Posterior vena cava (tissue), 2 donors: ENCODE measurements around the gene NAV2. TPM values are rescaled to one million over a fixed set of nuclear protein-coding genes. Genes with fewer than 3 reads are reported as not detected.
"Not testable (repeated sequence)": the region's sequence is repeated elsewhere in the genome, so short reads cannot be mapped to it uniquely, and the experiment has no call there.

Experiments
- DNase-seq: peaks from one replicate; pipeline ENCODE4 v3.0.0-alpha.2; 2020; ENCODE audit warnings: low spot score
- intact Hi-C, 2 donors: fragments of 100-400 bp; cut with DNase I; formaldehyde crosslinking; loops; one replicate each; pipeline versions ENCODE4 v1.14.1 to v1.14.2; 2022 to 2023
- total RNA-seq, 2 donors: library from RNA; stranded (reverse); fragmentation: NEBNext Ultra II Directional; extraction: Animal tissue kit (Norgen Biotek cat#: 25700); gene quantifications; one replicate each; pipeline ENCODE4 v1.2.1, GENCODE V29; 2021
- donor health status: DM: yes; HTN: yes; CAD: no.
- donor health status: DM: yes; HTN: yes; CAD: no.

NAV2 gene
- total RNA-seq, 2 donors from 2014 or later, result 69.2 to 108 TPM

DNA sequence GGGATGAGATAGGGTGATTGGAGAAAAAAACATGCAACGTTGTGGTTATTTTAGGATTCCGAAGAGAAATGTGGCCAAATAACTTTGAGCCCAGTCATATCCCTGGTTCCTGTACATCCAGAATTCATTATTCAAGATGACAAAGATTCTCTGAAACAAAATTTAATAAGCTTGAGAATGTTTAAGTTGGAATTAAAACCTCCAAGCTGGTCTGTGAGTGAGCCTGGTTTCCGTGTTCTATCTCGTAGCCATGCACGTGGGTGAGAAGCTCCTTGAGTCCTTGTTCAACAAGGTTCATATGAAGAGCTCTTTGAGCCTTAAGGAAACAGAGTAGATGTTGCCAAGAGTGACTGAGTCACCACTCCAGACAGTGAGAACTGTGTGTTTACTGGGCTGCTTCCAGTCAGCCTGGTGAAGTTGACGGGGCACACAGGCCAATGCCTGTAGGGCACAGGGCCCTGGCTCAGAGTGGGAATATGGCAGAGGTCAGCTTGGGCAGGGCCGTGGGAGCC lies 206.5 kb downstream of the NAV2 start:
- intact Hi-C loops, result no loop called here
- peak; percentile 81 for DNase-seq

GRCh38 chr11:19920982-19921381 lies 208.3 kb downstream of the NAV2 start:
- DNase-seq, result no peak
- intact Hi-C loops, result no loop called here

DNA sequence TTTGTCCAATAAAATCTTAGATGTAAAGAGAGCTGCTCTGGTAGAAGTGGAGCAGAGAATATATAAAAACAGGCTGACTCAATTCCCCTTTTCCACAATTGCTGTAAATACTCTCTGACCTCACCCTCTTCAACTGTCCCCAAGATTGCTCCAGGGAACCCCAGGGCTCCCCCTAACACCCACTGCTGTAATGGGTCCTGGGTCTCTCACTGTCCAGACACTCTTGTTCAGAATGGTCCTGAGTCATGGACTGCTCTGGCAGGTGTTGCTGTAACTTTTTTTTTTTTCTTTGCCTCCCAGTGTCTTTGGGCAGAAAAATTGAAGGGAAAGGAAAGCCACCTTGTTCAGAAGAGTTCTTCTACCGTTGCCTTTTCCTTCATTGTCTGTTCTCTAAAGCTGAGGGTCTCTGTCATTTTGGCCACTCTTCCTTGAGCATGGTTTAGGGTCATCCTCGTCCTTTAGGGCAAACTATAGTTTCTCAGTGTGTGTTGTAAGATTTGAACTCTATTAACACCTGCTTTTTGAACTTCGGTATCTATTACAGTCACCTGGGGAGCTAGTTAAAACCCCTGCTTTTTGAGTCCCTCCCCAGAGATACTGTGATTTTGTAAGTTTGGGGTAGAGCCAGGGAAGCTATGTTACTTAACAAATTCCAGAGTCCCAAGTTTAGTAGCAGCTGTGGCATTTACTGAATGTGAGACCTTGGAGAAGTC lies 209.5 kb downstream of the NAV2 start:
- intact Hi-C loops, result no loop called here
- DNase-seq, result no peak

GRCh38 chr11:19922689-19923035 lies 210.0 kb downstream of the NAV2 start:
- intact Hi-C loops, result no loop called here
- no peak for DNase-seq

DNA sequence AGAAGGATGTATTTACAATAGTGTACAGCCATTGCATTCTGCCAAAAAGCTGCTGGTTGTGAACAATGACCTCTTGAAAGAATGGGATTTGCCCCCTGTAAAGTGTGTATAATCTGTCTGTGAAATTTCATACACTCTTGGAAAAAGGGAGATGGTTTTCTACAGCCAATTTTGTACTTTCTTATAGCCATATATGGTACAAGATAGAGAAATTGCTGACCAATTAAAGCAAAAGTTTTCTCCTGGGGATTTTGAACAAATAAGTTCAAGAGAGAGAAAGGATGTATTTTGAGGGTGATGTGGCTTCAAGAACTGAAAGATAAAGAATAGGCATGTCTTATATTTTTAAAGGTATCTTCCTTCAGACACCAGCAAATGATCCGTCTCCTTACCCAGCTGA lies 211.0 kb downstream of the NAV2 start:
- no peak for DNase-seq
- intact Hi-C loops, result no loop called here

DNA sequence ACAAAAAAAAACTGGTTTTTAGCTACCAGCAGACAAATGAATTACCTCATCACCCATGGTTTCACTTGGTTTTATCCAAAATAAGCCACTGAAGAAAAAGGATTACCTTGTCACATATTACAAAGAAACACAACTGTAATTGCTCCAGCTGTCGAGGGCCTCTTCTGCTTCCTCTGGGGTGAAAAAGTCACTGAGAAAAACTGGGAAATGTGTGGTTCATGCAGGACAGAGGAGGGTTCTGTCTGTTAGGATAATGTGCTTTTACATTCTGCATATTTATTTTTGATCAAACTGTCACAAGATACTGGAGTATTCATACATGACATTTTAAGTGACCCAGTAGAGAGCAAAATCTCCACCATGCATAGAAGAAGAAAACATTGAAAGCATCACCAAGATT lies 211.7 kb downstream of the NAV2 start:
- intact Hi-C loops, result no loop called here

DNA sequence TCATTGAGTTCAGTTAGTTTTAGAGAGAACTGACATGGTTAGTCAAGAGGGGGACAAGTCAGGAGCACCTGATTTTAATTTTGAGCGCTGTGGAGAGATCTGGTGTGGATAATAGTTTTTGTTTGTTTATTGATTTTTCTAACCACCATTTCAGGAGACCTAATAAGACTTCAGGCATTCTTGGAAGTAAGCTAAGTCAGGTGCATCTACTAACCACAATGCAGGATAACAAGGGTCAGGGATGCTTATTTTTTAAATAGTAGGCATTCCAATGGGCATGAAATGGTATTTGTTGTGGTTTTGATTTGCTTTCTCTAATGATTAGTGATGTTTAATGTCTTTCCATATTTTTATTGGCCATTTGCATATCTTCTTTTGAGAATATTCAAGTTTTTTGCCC lies 212.1 kb downstream of the NAV2 start:
- intact Hi-C loops, result no loop called here
- DNase-seq, result no peak

More for the DNA sequence above, 211.7 kb downstream of the NAV2 start:
- DNase-seq, result no peak

DNA sequence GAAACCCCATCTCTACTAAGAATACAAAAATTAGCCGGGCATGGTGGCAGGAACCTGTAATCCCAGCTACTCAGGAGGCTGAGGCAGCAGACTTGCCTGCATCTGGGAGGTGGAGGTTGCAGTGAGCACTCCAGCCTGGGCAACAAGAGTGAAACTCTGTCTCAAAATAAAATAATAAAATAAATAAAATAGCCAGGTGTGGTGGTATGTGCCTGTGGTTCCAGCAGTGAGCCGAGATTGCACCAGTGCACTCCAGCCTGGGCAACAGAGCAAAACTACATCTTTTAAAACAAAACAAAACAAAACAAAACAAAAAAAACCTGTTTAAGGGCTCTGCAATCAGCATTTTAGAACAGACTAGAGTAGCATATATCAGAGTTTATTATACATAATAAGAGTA lies 214.8 kb downstream of the NAV2 start:
- intact Hi-C loops, DNase-seq: not testable (repeated sequence)

DNA sequence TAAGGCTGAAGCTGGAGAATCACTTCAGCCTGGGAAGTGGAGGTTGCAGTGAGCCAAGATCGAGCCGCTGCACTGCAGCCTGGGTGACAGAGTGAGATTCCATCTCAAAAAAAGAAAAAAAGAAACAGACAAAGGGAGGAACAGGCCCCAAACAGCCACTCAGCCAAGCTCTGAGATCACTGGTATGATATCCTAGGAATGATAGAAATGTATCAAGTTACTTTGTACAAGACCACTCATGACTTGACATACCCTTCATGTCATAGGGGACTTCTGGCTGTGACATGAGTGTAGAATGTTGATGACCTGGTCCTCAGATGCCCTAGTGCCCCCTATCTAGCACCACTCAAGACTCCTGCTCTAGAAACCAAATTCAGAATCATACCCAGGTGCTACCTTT lies 216.5 kb downstream of the NAV2 start:
- no peak for DNase-seq
- intact Hi-C loops, result no loop called here

GRCh38 chr11:19929655-19930054 lies 217.0 kb downstream of the NAV2 start:
- intact Hi-C loops, result no loop called here
- DNase-seq, result no peak

DNA sequence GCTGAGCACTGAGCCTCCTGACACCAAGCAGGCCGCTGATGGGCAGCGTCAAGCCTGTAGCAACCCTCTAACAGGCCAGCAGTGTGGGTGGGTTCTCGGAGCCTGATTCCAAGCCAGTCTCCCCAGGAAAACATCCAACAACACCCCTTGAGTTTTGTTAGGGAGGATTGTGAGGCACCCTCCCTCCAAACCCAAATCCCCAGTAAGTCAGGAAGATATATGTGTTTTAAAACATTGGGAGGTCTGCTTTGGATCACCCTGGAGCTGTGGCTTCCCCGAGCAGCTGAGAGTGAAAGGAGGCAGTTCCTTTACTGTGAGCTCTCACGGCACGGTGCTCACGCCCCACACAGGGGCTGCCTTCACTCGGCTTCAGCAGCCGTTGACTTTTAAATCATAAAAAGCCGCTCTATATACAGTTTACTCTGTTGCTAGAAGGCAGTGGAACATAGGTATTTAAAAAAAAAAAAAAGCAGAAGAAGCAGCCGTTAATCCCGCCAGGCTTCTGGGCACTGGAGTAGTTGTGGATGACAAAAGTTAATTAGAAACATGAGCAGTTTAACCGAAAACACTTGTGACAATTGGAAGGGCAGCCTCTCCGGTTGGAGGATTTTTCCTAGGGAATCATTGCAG lies 218.6 kb downstream of the NAV2 start:
- no peak for DNase-seq
- intact Hi-C loops, result no loop called here

GRCh38 chr11:19931771-19932369 lies 219.2 kb downstream of the NAV2 start:
- DNase-seq, result no peak
- intact Hi-C loops, result no loop called here

DNA sequence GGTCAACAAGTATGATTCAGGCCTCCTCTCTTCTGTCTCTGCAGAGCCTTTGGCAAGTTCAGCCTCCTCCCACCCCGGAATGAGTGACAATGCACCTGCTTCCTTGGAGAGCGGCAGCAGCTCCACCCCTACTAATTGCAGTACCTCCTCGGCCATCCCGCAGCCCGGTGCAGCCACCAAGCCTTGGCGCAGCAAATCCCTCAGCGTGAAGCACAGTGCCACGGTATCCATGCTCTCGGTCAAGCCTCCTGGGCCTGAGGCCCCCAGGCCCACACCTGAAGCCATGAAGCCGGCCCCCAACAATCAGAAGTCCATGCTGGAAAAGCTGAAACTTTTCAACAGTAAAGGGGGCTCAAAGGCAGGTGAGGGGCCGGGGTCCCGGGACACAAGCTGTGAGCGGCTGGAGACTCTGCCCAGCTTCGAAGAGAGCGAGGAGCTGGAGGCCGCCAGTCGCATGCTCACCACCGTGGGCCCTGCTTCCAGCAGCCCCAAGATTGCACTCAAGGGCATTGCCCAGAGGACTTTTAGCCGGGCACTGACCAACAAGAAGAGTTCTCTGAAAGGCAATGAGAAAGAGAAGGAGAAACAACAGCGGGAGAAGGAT lies 220.6 kb downstream of the NAV2 start:
- intact Hi-C loops, result no loop called here
- no peak for DNase-seq

DNA sequence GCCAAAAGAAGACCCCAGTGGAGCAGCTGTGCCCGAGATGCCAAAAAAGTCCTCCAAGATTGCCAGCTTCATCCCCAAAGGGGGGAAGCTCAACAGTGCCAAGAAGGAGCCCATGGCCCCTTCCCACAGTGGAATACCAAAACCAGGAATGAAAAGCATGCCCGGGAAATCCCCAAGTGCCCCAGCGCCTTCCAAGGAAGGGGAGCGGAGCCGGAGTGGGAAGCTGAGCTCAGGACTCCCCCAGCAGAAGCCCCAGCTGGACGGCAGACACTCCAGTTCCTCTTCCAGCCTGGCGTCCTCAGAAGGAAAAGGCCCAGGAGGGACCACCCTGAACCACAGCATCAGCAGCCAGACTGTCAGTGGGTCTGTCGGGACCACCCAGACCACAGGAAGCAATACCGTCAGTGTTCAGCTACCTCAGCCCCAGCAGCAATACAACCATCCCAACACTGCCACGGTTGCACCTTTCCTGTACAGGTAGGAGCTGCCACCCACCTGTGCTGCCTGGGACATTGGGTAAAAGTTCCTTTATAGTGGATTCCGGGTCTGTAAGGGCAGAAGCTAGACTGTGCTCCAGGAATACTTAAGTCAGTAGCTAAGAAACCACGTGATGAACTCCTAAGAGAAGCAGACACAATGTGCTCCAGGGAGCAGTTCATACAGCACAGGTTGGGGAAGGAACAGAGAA lies 221.3 kb downstream of the NAV2 start:
- no peak for DNase-seq
- intact Hi-C loops, result no loop called here

GRCh38 chr11:19934828-19935259 lies 222.2 kb downstream of the NAV2 start:
- peak; percentile 83 for DNase-seq
- intact Hi-C loops, result no loop called here

DNA sequence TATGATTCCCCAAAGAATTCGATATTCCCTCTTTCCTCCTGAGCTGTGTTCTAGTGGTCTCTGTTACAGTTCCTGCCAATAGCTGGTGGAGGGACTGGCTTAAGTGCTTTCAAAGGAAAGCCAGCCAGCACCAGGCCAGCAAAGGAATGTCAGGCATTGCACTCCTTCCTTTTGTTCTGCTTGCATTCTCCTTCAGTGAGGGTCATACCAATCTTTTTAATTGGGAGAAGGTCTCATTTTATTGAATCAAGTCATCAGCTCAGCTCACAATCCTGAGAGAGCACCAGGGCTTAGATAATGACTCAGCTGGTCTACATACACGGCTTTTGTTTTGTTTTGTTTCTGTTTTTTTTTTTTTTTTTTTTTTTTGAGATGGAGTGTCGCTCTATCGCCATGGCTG lies 222.9 kb downstream of the NAV2 start:
- intact Hi-C loops, result no loop called here
- no peak for DNase-seq

GRCh38 chr11:19936461-19936860 lies 223.8 kb downstream of the NAV2 start:
- intact Hi-C loops, result no loop called here
- no peak for DNase-seq

DNA sequence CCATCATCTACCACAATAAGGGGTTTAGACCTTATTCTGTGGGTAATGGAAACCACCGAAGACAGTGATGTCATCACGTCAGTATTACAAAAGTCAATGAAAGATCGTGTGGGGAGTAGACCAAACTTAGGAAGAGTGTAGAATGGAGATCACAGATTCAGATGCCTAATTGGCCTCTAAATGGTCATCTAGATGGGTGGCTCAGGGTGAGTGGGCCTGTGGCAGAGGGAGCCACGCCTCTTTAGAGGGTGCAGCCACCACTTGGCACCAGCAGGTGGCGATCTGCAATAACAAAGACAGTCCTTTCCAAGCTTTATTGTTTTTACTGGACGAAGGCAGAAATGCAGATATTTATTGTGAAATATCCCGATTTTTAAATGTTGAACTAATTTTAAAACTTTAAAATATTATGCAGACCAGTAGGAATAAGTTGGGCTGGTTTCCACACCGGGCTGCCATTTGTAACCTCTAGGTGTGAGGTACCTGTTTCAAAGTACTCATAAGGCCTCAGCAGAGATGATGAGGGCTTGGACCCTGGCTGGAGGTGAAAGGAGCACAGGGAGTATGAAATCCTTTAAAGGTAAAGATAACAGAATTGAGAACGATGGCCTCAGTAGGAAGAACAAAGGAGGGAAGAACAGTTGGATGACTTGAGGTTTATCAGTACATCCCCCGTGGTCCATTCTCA lies 225.7 kb downstream of the NAV2 start:
- intact Hi-C loops, result no loop called here
- no peak for DNase-seq

DNA sequence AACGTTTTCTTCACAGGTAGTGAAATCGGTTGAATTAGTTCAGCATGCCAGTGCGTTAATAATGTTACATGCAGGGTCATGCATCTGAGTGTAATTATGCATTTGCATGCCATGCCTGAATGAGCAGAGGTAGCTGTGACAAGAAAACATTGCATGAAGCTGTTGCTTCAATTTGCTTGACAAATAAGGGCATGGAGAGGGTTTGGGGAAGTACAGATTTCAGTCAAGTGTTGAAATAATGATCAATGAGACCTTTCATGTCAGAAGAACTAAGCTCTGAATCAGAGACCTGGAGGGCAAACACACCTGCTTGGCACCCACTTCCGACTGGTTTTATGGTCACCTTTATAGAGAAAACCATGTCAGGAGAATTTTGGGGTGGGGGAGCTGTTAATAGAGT lies 226.2 kb downstream of the NAV2 start:
- no peak for DNase-seq
- intact Hi-C loops, result no loop called here
